Type B pancreatic cell (in vitro differentiated cells): ENCODE measurements around the gene NFKBIA. TPM values are rescaled to one million over a fixed set of nuclear protein-coding genes. Genes with fewer than 3 reads are reported as not detected.
"Not testable (repeated sequence)": the region's sequence is repeated elsewhere in the genome, so short reads cannot be mapped to it uniquely, and the experiment has no call there.

Experiments used
- DNase-seq: peaks from one replicate; pipeline ENCODE4 v3.0.0; 2021; ENCODE audit warnings: mixed read lengths; ENCODE audit not compliant: unreplicated experiment; ENCODE audit errors: extremely low spot score
- H3K27ac Mint-ChIP-seq: 2 replicates; pipeline ENCODE4 v1.8.0; 2021; ENCODE audit warnings: mild to moderate bottlenecking, mixed read lengths
- H3K27me3 Mint-ChIP-seq: 2 replicates; pipeline ENCODE4 v1.8.0; 2021; ENCODE audit warnings: mixed read lengths
- H3K36me3 Mint-ChIP-seq: 2 replicates; pipeline ENCODE4 v1.8.0; 2021; ENCODE audit warnings: mixed read lengths
- H3K4me1 Mint-ChIP-seq: one replicate; pipeline ENCODE4 v1.8.0; 2021; ENCODE audit warnings: mixed read lengths; ENCODE audit not compliant: unreplicated experiment
- H3K4me3 Mint-ChIP-seq: 2 replicates; pipeline ENCODE4 v1.8.0; 2021; ENCODE audit warnings: mild to moderate bottlenecking, mixed read lengths
- H3K9me3 Mint-ChIP-seq: 2 replicates; pipeline ENCODE4 v1.8.0; 2021; ENCODE audit warnings: mixed read lengths
- total RNA-seq: library from RNA; stranded (reverse); gene quantifications from 2 replicates; pipeline ENCODE4 v1.2.1, GENCODE V29; 2021; ENCODE audit warnings: low replicate concordance
- TF ChIP-seq, protein P1 (sequence below): fragments of 200-600 bp; sonication (generic); conservative IDR thresholded peaks from 2 replicates; pipeline ENCODE4 v1.5.0; 2021; ENCODE audit warnings: antibody characterized with exemption, mild to moderate bottlenecking

NFKBIA gene
- total RNA-seq, 1 donor from 2014 or later = 63.4 TPM

DNA sequence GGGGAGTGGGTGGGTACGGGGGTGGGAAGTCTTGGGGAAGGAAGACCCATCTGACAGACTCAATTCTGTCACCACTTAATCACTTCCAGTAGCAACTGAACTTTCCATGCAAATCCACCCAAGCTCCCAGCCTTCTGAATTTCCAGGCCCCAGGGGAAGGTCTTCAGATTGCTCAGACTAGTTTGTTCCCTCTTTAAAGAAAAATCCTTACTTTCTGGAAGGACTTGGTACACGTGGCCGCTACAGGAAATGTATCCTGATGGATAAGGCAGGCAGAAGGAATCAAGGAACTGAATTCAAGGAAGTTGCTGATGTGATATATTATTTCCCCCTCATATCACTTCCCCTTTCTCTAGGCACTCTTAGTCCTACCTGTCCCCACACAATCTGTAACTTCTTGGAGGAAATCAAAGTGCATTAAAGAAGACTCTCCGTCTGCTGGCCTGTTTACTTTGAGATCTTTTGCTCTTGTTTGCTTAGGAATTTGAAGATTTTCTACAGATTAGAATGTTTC, 6.4 kb downstream of the NFKBIA start:
- DNase-seq = no peak
- H3K4me3 Mint-ChIP-seq = no peak overlapping the region
- TF ChIP-seq, protein P1, sequence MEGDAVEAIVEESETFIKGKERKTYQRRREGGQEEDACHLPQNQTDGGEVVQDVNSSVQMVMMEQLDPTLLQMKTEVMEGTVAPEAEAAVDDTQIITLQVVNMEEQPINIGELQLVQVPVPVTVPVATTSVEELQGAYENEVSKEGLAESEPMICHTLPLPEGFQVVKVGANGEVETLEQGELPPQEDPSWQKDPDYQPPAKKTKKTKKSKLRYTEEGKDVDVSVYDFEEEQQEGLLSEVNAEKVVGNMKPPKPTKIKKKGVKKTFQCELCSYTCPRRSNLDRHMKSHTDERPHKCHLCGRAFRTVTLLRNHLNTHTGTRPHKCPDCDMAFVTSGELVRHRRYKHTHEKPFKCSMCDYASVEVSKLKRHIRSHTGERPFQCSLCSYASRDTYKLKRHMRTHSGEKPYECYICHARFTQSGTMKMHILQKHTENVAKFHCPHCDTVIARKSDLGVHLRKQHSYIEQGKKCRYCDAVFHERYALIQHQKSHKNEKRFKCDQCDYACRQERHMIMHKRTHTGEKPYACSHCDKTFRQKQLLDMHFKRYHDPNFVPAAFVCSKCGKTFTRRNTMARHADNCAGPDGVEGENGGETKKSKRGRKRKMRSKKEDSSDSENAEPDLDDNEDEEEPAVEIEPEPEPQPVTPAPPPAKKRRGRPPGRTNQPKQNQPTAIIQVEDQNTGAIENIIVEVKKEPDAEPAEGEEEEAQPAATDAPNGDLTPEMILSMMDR = no peak
- peaks cover 15% of the 10 kb centered on the region for H3K36me3 Mint-ChIP-seq
- peak overlapping the region; percentile 82 for H3K27ac Mint-ChIP-seq
- H3K9me3 Mint-ChIP-seq = no peaks in the 10 kb centered on the region
- H3K4me1 Mint-ChIP-seq = peaks cover 32% of the 10 kb centered on the region
- H3K27me3 Mint-ChIP-seq = no peaks in the 10 kb centered on the region

DNA sequence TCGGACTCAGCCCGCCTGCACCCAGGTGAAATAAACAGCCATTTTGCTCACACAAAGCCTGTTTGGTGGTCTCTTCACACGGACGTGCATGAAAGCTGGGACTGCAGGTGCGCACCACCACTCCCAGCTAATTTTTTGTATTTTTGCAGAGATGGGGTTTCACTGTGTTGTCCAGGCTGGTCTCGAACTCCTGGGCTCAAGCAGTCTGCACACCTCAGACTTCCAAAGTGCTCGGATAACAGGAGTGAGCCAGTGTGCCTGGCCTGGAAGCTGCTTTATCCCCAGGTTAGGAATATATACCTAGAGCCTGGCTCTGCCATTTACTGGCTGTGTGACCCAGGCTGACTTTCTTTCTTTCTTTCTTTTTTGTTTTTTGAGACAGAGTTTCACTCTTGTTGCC, 7.9 kb downstream of the NFKBIA start:
- DNase-seq, H3K9me3 Mint-ChIP-seq, H3K27me3 Mint-ChIP-seq, H3K4me3 Mint-ChIP-seq, H3K27ac Mint-ChIP-seq: not testable (repeated sequence)
- Mint-ChIP-seq H3K4me1 (peaks cover 29% of the 10 kb centered on the region), H3K36me3 (peaks cover 11% of the 10 kb centered on the region)

DNA sequence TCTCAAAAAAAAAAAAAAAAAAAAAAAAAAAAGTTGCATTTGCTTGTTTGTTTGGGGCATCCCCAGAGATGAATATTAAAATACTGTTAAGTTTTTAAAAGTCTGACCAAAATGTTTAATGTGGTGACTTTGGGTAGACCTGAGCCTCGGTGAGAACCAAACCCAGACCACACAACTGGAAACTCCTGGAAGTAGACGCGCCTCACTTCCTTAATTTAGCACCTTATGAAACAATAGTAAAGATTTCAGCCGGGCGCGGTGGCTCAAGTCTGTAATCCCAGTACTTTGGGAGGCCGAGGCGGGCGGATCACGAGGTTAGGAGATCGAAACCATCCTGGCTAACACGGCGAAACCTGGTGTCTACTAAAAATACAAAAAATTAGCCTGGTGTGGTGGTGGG, 9.3 kb downstream of the NFKBIA start:
- TF ChIP-seq, protein P1 = no peak
- H3K4me3 Mint-ChIP-seq = no peak overlapping the region
- H3K9me3 Mint-ChIP-seq = no peaks in the 10 kb centered on the region
- no peak overlapping the region for H3K27ac Mint-ChIP-seq
- DNase-seq = no peak
- H3K27me3 Mint-ChIP-seq = no peaks in the 10 kb centered on the region
- peaks cover 22% of the 10 kb centered on the region for H3K4me1 Mint-ChIP-seq
- H3K36me3 Mint-ChIP-seq = peaks cover 4% of the 10 kb centered on the region

DNA sequence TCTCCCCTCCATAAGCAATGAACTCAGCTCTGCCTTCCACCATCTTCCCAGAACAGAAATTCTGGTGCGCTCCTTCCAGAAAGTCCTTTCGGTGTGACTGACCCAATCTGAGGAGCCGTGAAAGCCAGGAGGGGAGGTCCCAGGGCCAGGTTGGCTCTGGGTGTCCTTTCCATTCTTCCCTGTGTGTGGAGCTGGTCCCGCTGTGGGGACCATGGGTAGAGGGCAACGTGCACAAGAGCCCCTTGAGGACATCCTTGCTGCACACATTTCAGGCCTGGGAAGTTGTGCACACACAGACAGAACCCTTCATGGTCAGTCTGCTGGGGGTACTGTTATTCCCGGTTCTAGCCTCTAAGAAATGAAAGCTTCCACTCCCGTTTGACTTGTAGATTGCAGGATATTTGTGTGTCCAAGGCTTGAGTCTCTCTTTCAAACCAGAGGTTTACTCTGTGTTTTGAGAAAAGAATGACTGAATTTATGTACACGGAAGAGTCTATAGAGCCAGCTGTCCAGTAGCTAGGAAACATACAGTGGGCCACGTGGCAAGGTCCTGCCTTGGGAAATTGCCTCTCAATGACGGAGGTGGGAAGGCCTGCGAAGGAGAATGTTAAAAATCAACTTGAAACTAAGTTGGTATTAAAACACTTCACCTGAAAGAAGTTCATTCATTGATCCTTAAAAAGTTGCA, 10.1 kb downstream of the NFKBIA start:
- Mint-ChIP-seq H3K36me3 (peaks cover 4% of the 10 kb centered on the region), H3K27me3 (no peaks in the 10 kb centered on the region), H3K4me3 (no peak overlapping the region), H3K9me3 (no peaks in the 10 kb centered on the region), H3K4me1 (peaks cover 22% of the 10 kb centered on the region), H3K27ac (peak overlapping the region; percentile 44)
- no peak for DNase-seq
- TF ChIP-seq, protein P1 = no peak

DNA sequence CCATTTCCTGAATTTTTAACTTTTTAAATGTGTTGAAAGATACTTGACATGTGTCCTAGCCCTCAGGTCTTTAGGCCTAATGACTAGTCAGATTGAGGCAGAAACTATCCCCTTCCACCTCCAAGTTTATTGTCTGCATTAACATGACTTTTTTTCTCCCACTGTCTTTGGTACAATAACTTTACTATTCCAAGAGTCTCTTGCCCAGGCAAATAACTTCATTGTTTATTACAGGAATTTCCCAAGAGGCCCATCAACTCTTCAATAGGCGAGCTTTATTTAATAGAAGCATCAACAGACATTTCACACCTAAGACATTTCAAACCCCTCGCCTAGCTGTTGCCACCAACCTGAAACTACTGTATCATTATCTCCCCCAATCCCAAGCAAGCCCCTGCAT, 10.7 kb downstream of the NFKBIA start:
- no peak for DNase-seq

DNA sequence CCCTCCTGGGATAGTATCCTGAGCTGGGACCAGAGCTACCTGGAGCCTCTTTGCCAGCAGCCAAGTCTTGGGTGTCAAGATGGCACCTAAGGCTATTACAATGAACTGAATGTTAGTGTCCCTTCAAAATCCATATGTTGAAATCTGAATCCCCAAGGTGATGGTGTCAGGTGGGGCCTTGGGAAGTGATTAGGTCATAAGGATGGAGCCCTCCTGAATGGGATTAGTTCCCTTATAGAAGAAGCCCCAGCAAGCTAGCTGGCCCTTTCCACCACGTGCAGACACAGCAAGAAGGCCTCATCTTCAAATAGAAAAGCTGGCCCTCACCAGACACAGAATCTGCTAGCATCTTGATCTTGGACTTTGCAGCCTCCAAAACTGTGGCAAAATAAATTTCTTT, 12.4 kb downstream of the NFKBIA start:
- Mint-ChIP-seq H3K27me3 (no peaks in the 10 kb centered on the region), H3K4me1 (peaks cover 5% of the 10 kb centered on the region), H3K4me3 (no peak overlapping the region), H3K27ac (no peak overlapping the region), H3K9me3 (no peaks in the 10 kb centered on the region), H3K36me3 (no peaks in the 10 kb centered on the region)
- TF ChIP-seq, protein P1 = no peak
- DNase-seq = no peak

More for the DNA sequence above, 10.7 kb downstream of the NFKBIA start:
- no peak overlapping the region for H3K4me3 Mint-ChIP-seq
- TF ChIP-seq, protein P1 = no peak
- H3K27me3 Mint-ChIP-seq = no peaks in the 10 kb centered on the region
- H3K4me1 Mint-ChIP-seq = peaks cover 17% of the 10 kb centered on the region
- H3K9me3 Mint-ChIP-seq = no peaks in the 10 kb centered on the region
- no peak overlapping the region for H3K27ac Mint-ChIP-seq
- H3K36me3 Mint-ChIP-seq = no peaks in the 10 kb centered on the region
